ENCODE results near the gene TMEM119.

TMEM119 gene

GRCh38 chr12:108571609-108572165, 26.2 kb downstream of the TMEM119 start:
- no peak for FAIRE-seq
- no peak for DNase-seq (ENCODE audit: insufficient read length, low spot score)
- no peak for TF ChIP-seq POLR2A (IDR thresholded peaks at IDR 0.05; ENCODE audit: low read depth, low read length)

DNA sequence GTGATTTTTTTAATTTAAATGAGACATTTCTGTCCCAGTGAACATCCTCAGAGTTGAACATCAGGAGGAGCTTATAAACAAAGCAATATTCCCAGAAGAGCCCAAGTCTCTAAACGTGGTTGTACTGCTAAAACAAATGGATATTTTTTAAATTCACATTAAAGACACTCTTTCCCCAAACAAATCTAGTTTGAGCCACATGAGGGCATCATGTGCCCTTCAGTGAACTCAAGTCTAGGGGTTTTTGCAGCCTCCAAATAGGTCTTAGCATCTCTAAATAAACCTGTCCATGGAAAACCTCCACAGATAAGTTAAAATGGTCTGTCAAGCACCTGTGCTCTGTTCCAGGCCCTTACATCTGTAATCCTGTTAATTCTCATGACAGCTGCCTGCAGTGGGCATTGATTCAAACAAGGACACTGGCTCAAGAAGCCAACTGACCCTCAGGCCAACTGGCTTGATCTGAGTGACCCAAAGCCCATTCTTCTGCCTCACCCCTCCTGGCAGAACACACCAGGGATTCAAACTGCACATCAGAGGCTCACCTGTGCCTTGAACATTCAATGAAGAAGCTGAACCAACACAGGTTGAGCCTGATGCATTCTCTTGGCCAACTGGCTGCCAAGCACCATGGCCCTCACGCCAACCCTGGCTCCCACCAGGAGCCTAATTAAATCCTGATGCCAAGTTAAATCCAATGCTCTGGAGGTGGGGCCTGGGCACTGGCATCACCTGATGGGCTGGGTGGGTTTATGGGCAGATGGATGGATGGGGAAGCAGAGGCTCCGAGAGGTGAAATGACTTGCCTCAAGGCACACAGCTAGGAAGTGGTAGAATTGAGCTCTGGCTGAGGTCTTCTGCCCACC, 26.9 kb downstream of the TMEM119 start:
- no peak for FAIRE-seq
- TF ChIP-seq POLR2A (IDR thresholded peaks at IDR 0.05; ENCODE audit: low read depth, low read length), result no peak
- no peak for DNase-seq (ENCODE audit: insufficient read length, low spot score)

DNA sequence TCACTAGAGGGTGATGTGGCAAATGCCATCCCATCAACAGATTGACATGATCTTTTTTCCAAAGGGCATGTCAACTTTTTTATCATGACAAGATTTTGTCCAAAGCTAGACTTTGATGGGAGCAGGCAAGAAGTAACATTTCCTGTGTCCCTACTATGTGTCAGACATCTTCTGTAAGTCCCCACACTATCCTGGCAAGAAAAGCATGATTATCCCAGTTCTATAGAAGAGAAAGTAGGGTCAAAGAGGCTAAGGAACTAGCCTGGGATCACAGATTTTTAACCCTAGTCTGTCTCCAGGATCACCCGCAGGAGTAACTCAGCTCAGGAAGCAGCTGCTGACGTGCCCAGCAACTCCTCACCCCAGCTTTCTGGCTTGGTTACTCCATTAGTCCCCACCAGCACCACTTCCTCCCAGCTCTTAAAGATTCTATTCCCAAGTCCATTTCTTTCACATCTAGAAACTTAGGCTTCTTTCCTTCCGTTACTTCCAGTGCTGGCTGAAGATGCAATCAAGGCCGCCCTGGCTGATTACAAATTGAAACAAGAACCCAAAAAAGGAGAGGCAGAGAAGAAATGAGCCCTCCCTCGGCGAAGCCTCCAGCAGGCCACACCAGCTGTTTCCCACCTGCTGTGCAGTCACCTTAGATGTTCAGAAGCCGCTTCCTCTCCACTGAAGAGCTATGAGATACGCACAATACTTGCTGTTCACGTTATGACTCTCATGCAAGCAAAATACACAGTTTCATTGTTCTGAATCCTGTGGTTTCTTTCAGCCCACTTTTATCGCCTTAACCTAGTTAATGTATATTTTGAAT, 29.3 kb downstream of the TMEM119 start:
- no peak for TF ChIP-seq POLR2A (IDR thresholded peaks at IDR 0.05; ENCODE audit: low read depth, low read length)
- DNase-seq (ENCODE audit: insufficient read length, low spot score) (no peak), FAIRE-seq (no peak)

DNA sequence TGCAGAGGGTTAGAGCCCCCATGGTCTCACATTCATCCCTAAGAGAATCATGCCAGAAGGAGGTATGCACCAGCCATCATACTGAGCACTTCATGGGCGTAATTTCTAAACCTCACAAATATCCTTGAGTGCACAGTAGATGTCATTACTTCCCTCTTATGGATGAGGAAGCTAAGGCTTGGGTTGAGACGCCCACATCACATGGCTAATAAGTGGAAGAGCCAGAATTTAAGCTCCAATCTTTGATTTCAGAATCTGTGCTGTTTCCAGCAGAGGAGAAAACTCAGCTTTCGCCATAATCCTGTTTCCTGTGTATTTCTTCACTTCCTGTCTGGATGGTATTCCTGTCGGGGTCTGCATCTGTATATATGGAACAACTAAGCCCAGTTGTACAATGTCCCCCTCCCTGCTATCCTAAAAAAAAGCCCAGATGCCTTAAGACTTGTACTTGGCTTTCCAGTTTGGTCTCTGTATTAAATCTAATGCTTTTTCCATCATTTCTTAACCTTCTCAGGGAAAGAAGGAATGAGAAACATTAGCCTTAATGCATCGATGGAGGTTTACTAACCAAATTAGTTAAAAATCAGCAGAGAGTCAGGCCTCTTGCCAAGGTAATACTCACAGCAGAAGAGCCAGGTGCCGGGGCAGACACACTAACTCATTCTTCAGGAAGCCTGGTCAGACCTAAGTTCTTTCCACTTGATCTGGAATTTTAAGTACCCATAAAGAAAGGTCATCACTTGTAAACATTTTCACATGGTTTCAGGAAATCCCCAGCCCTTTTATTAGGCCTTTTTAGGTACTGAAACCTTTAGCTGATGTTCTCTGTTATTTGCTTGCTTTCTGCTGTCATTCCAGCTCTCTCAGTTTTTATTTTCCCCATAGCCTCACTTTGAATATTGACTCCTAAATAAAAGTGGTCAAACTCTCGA, 30.2 kb downstream of the TMEM119 start:
- DNase-seq (ENCODE audit: insufficient read length, low spot score) (no peak), FAIRE-seq (no peak)
- TF ChIP-seq POLR2A (IDR thresholded peaks at IDR 0.05; ENCODE audit: low read depth, low read length), result no peak

GRCh38 chr12:108566452-108566851, 31.4 kb downstream of the TMEM119 start:
- TF ChIP-seq POLR2A (IDR thresholded peaks at IDR 0.05; ENCODE audit: low read depth, low read length), result no peak
- FAIRE-seq (no peak), DNase-seq (ENCODE audit: insufficient read length, low spot score) (no peak)

DNA sequence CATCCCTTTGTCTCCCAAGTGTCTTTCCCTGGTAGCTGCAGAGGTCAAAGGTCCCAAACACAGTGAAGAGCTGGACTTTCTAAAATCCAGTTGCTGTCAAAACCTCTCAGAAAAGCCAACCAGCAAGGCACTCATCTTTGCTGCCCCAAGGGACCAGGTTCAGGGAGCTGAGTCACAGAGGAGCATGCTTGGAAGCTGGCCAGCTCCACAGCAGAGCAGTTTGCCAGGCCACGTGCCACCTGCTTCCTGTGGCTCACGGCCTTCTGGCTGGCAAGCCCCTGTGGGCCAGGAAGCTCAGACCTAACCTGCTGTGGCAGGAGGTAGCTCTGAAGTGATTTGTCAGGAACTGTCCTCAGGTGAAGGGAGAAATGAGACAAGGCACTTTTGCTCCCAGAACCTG, 31.9 kb downstream of the TMEM119 start:
- TF ChIP-seq POLR2A (IDR thresholded peaks at IDR 0.05; ENCODE audit: low read depth, low read length), result no peak
- peak; percentile 92 for FAIRE-seq
- DNase-seq (ENCODE audit: insufficient read length, low spot score), result peak; percentile 69

- no peak for DNase-seq (ENCODE audit: insufficient read length, low spot score)
- no peak for TF ChIP-seq POLR2A (IDR thresholded peaks at IDR 0.05; ENCODE audit: low read depth, low read length)
- FAIRE-seq, result no peak
Observed at GRCh38 chr12:108565146-108565545, 32.7 kb downstream of the TMEM119 start.

DNA sequence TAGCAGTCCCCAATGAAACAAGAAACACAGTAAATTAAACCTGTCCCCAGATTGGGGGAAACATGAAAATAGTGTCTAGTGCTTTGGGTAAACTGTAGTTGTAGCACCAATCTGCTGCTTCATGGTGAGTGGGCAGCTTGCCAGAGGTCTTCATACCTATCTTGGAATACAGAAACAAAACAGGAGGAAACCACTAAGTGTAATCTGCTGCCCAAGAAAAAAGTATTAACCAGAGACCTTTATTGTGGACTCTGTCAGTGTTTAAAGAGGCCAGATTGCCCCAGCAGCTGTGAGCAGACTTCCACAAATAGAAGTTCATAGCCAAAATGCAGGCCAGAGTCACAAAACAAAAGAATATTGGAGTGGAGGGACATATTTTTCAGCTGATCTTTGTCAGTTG, 33.2 kb downstream of the TMEM119 start:
- DNase-seq (ENCODE audit: insufficient read length, low spot score) (no peak), FAIRE-seq (no peak)
- TF ChIP-seq POLR2A (IDR thresholded peaks at IDR 0.05; ENCODE audit: low read depth, low read length), result no peak

DNA sequence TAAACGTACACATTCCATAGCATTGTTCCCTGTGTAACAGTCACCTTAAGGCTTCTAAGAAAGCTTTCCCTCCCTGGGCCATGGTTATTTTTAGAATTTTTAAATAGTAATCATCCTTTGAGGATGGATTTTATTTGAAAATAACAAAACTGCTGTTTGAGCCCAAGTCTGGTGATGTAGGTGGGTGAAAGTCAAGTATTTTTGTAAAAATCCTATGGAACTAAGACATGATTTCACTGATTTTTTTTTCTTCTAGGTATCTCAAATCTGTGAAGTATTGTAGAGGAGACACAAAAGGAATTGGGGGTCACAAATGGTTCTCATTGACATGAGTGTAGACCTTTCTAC, 34.1 kb downstream of the TMEM119 start:
- no peak for FAIRE-seq

DNA sequence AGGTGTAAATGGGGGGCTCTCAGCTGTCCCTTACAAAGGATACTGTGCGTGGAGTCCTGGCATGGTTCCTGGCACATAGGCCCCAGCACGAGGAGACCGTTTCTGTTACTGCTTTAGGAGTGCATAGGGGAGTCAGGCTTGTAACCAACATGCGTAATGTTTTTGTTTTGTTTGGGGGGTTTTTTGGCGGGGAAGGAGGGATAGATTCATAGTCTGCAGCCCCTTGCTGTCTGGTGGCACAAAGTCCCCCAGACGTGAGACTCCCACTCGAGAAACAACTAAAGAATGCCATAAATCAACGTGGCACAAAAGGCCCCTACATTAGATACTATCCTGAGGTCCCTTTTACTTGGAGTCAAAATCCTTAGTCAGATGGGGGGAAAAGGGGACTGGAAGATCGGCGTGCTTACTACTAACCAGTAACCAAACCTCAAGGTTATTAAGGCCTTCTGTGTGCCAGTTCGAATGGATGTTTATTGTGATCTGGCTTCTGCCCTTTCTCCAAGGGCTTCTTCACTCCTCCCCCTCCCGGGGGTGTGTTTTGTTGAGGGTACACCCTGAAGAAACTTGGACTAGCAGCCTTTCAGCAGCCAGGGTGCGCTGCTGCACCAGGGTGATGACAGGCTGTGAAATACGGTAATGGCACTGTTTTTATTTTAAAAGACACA, 34.6 kb downstream of the TMEM119 start:
- no peak for TF ChIP-seq POLR2A (IDR thresholded peaks at IDR 0.05; ENCODE audit: low read depth, low read length)
- FAIRE-seq (peak; percentile 83), DNase-seq (ENCODE audit: insufficient read length, low spot score) (peak; percentile 79)

More for the DNA sequence above, 34.1 kb downstream of the TMEM119 start:
- no peak for DNase-seq (ENCODE audit: insufficient read length, low spot score)
- no peak for TF ChIP-seq POLR2A (IDR thresholded peaks at IDR 0.05; ENCODE audit: low read depth, low read length)

- DNase-seq (ENCODE audit: insufficient read length, low spot score) (peak; percentile 78), FAIRE-seq (no peak)
- TF ChIP-seq POLR2A (IDR thresholded peaks at IDR 0.05; ENCODE audit: low read depth, low read length), result peak; percentile 82
Observed at GRCh38 chr12:108562348-108563135, 35.3 kb downstream of the TMEM119 start, which contains the start of gene ISCU. ISCU (plus strand) TSS chr12:108562596; CDS start chr12:108562623, 27 bp downstream.

GRCh38 chr12:108561852-108562347, 36.0 kb downstream of the TMEM119 start:
- FAIRE-seq (no peak), DNase-seq (ENCODE audit: insufficient read length, low spot score) (no peak)
- no peak for TF ChIP-seq POLR2A (IDR thresholded peaks at IDR 0.05; ENCODE audit: low read depth, low read length)
